B cell (primary cell): ENCODE measurements around the gene ZDHHC1. TPM values are rescaled to one million over a fixed set of nuclear protein-coding genes. Genes with fewer than 3 reads are reported as not detected.
A peak's percentile ranks its signal among the peaks of the same experiment; 100 is the strongest.

ENCODE experiments used
- ATAC-seq: fragments of 200-7000 bp; cut with Tn5 transposase; one replicate; pipeline ENCODE4 v1.10.0; 2021; ENCODE audit warnings: low read depth, mild to moderate bottlenecking, moderate number of reproducible peaks, moderate library complexity
- CTCF ChIA-PET: fragments of 350-600 bp; sonication (Branson Sonifier 250); formaldehyde crosslinking; loops from one replicate; lab custom pipeline; 2021; ENCODE audit warnings: antibody characterized with exemption, inconsistent platforms; lab: Charles Lee
- POLR2A ChIA-PET: fragments of 350-600 bp; sonication (Branson Sonifier 250); formaldehyde crosslinking; loops from one replicate; lab custom pipeline; 2021; ENCODE audit warnings: antibody characterized with exemption; lab: Charles Lee
- DNase-seq: peaks from one replicate; pipeline ENCODE4 v3.0.0; 2013
- H2AFZ ChIP-seq: 2 replicates; pipeline ENCODE4 v1.6.1; 2012; ENCODE audit warnings: mild to moderate bottlenecking, low read depth, low read length; ENCODE audit not compliant: insufficient read depth, poor library complexity, severe bottlenecking
- H3K27ac ChIP-seq, 2 donors: 1 replicate in 1 of 2; 2 replicates in 1 of 2; pipeline ENCODE4 v1.5.1; 2012 to 2013; ENCODE audit warnings: low read length in 2 of 2, mild to moderate bottlenecking in 2 of 2, moderate library complexity in 1 of 2
- H3K27me3 ChIP-seq, 4 experiments: fragments of 200-600 bp in 1 of 4; sonication (generic) in 1 of 4; replicated peaks in 1 of 4; 1 replicate in 2 of 4; 2 replicates in 2 of 4; pipeline versions ENCODE4 v1.6.1 to v1.7.0; 2013 to 2016; ENCODE audit warnings: low read length in 3 of 4, mild to moderate bottlenecking in 2 of 4, mixed read lengths in 1 of 4, moderate library complexity in 1 of 4; ENCODE audit not compliant: insufficient read depth in 4 of 4, control insufficient read depth in 3 of 4; ENCODE audit errors: control extremely low read depth in 1 of 4
- H3K36me3 ChIP-seq, 2 experiments: replicated peaks in 1 of 2; 1 replicate in 1 of 2; 2 replicates in 1 of 2; pipeline versions ENCODE4 v1.6.1 to v1.7.1; 2013; ENCODE audit warnings: low read length in 1 of 2; ENCODE audit not compliant: insufficient read depth in 2 of 2, control insufficient read depth in 1 of 2; ENCODE audit errors: control extremely low read depth in 1 of 2, extremely low read depth in 1 of 2
- H3K4me1 ChIP-seq, 2 donors: fragments of 200-600 bp in 1 of 2; sonication (generic) in 1 of 2; 1 replicate in 1 of 2; 2 replicates in 1 of 2; pipeline versions ENCODE4 v1.5.1 to v1.6.1; 2013 to 2017; ENCODE audit warnings: low read length in 2 of 2; ENCODE audit not compliant: control insufficient read depth in 2 of 2, insufficient read depth in 2 of 2
- H3K4me2 ChIP-seq: replicated peaks from 2 replicates; pipeline ENCODE3; 2012; ENCODE audit warnings: mild to moderate bottlenecking, low read depth, low read length; ENCODE audit not compliant: poor library complexity, severe bottlenecking
- H3K4me3 ChIP-seq, 5 experiments: fragments of 200-600 bp in 1 of 5; sonication (generic) in 1 of 5; 1 replicate in 3 of 5; 2 replicates in 2 of 5; pipeline versions ENCODE4 v1.5.1 to v1.7.0; 2011 to 2016; ENCODE audit warnings: low read length in 4 of 5, mild to moderate bottlenecking in 4 of 5, low read depth in 2 of 5, control low read depth in 1 of 5, moderate library complexity in 1 of 5; ENCODE audit not compliant: insufficient read depth in 1 of 5; ENCODE audit errors: control extremely low read depth in 1 of 5, extremely low read depth in 1 of 5
- H3K79me2 ChIP-seq: fragments of 200-600 bp; sonication (generic); one replicate; pipeline ENCODE4 v1.6.0; 2016; ENCODE audit warnings: low read length; ENCODE audit not compliant: control insufficient read depth, insufficient read depth
- H3K9ac ChIP-seq: fragments of 200-600 bp; sonication (generic); 2 replicates; pipeline ENCODE4 v1.6.1; 2017; ENCODE audit warnings: mild to moderate bottlenecking, low read length, moderate library complexity
- H3K9me3 ChIP-seq, 3 donors: one replicate each; pipeline versions ENCODE4 v1.6.1 to v1.7.1; 2013; ENCODE audit warnings: low read length in 2 of 3; ENCODE audit not compliant: control insufficient read depth in 2 of 3, insufficient read depth in 1 of 3; ENCODE audit errors: control extremely low read depth in 1 of 3
- H4K20me1 ChIP-seq: 2 replicates; pipeline ENCODE4 v1.6.0; 2012; ENCODE audit warnings: mild to moderate bottlenecking, low read length; ENCODE audit not compliant: insufficient read depth, control insufficient read depth, poor library complexity, severe bottlenecking
- H3K27ac Mint-ChIP-seq: one replicate; pipeline ENCODE4 v1.8.0; 2021; ENCODE audit warnings: mixed read lengths
- H3K27me3 Mint-ChIP-seq: one replicate; pipeline ENCODE4 v1.8.0; 2021; ENCODE audit warnings: mixed read lengths
- H3K4me1 Mint-ChIP-seq: one replicate; pipeline ENCODE4 v1.8.0; 2021; ENCODE audit warnings: mixed read lengths
- H3K4me3 Mint-ChIP-seq: one replicate; pipeline ENCODE4 v1.8.0; 2021; ENCODE audit warnings: mixed read lengths
- H3K9me3 Mint-ChIP-seq: one replicate; pipeline ENCODE4 v1.8.0; 2022; ENCODE audit warnings: mixed read lengths; ENCODE audit not compliant: insufficient read depth
- EZH2 ChIP-seq: IDR thresholded peaks from 2 replicates; pipeline ENCODE4 v1.6.1; 2012; ENCODE audit warnings: borderline replicate concordance, low read depth, mild to moderate bottlenecking, moderate library complexity, low read length; ENCODE audit not compliant: insufficient read depth, poor library complexity, severe bottlenecking
- WGBS: methylation state at CpG from one replicate; pipeline ENCODE4 v1.1.5; 2013; ENCODE audit warnings: missing lambda C conversion rate; ENCODE audit not compliant: insufficient coverage; 5-methylcytosine and 5-hydroxymethylcytosine counted together
- intact Hi-C: fragments of 100-400 bp; cut with micrococcal nuclease; formaldehyde crosslinking; loops from one replicate; pipeline ENCODE4 v1.10.0; 2022
- polyA plus RNA-seq: library from polyadenylated mRNA; depleted of rRNA; stranded (reverse); fragments of >200 nt; gene quantifications from 2 replicates; pipeline ENCODE4 v1.2.3, GENCODE V29; 2012
- total RNA-seq, 2 donors: library from RNA; stranded (reverse); fragments of 120-200 nt in 1 of 2; gene quantifications; 1 replicate in 1 of 2; 2 replicates in 1 of 2; pipeline versions ENCODE4 v1.2.3 to v1.2.4, GENCODE V29; 2013 to 2022
- TF ChIP-seq, protein P1 (sequence below): fragments of 200-600 bp; IDR thresholded peaks from one replicate; pipeline ENCODE4 v1.8.0; 2022; ENCODE audit warnings: antibody characterized with exemption, mild to moderate bottlenecking

ZDHHC1 gene
- total and polyA plus RNA-seq, 2 donors (not counting 1 experiment from before 2014, with no cell fraction given) = 0.58 to 2.8 TPM

DNA sequence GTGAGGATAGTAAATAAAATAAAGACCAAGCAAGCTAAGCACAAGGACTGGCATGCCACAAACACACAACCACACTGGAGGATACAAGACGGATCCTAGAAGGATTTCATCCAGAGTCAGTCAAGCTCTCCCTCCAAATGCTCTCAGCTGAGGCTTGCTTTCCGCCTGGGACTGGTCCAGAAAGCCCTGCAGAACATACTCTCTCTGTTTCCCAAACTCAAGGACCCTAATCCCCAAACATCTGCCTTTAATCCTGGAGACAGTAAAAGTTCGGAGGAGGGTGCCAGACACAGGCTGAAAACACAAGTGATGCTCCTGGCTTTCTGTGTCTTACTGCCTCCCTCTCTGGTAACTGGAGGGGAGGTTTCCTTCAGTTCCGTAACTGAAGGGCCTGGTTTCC lies 9.3 kb upstream of the ZDHHC1 start:
- Mint-ChIP-seq H3K4me3 (no peak overlapping the region), H3K9me3 (no peaks in the 10 kb centered on the region), H3K4me1 (peaks cover 4% of the 10 kb centered on the region), H3K27me3 (peaks cover 50% of the 10 kb centered on the region), H3K27ac (no peak overlapping the region)
- intact Hi-C loops = no loop called here
- ChIA-PET POLR2A (no interaction called here), CTCF (interaction anchor here (0.9 to 4.1 kb wide), 6 partner anchors 8 to 46 kb away, joined by 3 to 81 read pairs (median 4); no protein-coding TSS in a partner anchor)
- no peaks in the 10 kb centered on the region for H4K20me1 ChIP-seq
- DNase-seq (no peak), ATAC-seq (no peak)
- H3K36me3 ChIP-seq = no peaks in the 10 kb centered on the region
- no peaks in the 10 kb centered on the region for H3K79me2 ChIP-seq
- no peak overlapping the region for H3K4me3 ChIP-seq
- no peak overlapping the region for H3K27ac ChIP-seq
- H3K9me3 ChIP-seq = no peaks in the 10 kb centered on the region
- no peak overlapping the region for H3K4me2 ChIP-seq
- no peak overlapping the region for H3K9ac ChIP-seq
- 95% methylated on average over 4 of the region's 4 CpGs for WGBS
- TF ChIP-seq, protein P1, sequence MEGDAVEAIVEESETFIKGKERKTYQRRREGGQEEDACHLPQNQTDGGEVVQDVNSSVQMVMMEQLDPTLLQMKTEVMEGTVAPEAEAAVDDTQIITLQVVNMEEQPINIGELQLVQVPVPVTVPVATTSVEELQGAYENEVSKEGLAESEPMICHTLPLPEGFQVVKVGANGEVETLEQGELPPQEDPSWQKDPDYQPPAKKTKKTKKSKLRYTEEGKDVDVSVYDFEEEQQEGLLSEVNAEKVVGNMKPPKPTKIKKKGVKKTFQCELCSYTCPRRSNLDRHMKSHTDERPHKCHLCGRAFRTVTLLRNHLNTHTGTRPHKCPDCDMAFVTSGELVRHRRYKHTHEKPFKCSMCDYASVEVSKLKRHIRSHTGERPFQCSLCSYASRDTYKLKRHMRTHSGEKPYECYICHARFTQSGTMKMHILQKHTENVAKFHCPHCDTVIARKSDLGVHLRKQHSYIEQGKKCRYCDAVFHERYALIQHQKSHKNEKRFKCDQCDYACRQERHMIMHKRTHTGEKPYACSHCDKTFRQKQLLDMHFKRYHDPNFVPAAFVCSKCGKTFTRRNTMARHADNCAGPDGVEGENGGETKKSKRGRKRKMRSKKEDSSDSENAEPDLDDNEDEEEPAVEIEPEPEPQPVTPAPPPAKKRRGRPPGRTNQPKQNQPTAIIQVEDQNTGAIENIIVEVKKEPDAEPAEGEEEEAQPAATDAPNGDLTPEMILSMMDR = no peak
- TF ChIP-seq EZH2 = no peak
- peaks cover 0 to 40% (median 14%) of the 10 kb centered on the region in 4 experiments for H3K27me3 ChIP-seq
- no peak overlapping the region for H2AFZ ChIP-seq
- H3K4me1 ChIP-seq = peaks cover 9 to 11% of the 10 kb centered on the region in 2 donors

DNA sequence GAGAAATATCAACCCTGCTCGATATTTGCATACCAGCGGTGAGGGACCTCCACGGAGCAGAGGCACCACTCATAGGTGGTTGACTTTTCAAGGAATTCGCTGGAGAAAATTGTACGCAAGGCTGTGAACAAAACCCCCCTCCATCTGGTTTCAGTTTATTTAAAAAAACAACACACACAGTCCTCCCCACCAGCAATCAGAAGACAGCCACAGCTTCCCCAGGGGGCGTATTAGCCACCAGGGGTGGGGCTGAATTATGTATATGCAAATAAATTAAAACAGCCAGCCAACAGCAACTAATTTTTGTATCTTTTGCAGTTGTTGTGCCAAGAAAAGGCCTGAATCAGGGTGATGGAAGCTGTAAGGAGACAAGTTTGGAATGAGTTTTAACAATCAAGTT lies 8.8 kb upstream of the ZDHHC1 start:
- peaks cover 46% of the 10 kb centered on the region for H3K27me3 Mint-ChIP-seq

More for the DNA sequence above, 8.8 kb upstream of the ZDHHC1 start:
- ATAC-seq (no peak), DNase-seq (peak; percentile 29)
- no peak overlapping the region for H3K4me3 Mint-ChIP-seq
- H3K27ac Mint-ChIP-seq = no peak overlapping the region
- Histone ChIP-seq H3K4me1 (peaks cover 4 to 7% of the 10 kb centered on the region in 2 donors), H3K79me2 (no peaks in the 10 kb centered on the region), H3K9me3 (no peaks in the 10 kb centered on the region), H3K4me2 (no peak overlapping the region), H3K27ac (no peak overlapping the region), H3K27me3 (peaks cover 0 to 35% (median 10%) of the 10 kb centered on the region in 4 experiments), H4K20me1 (no peaks in the 10 kb centered on the region), H3K4me3 (no peak overlapping the region), H2AFZ (no peak overlapping the region), H3K36me3 (no peaks in the 10 kb centered on the region), H3K9ac (no peak overlapping the region)
- H3K9me3 Mint-ChIP-seq = no peaks in the 10 kb centered on the region
- H3K4me1 Mint-ChIP-seq = no peaks in the 10 kb centered on the region
- POLR2A ChIA-PET = no interaction called here
- TF ChIP-seq, protein P1 = no peak
- TF ChIP-seq EZH2 = no peak
- CTCF ChIA-PET = interaction anchor here (0.9 to 2.1 kb wide), 5 partner anchors 9 to 46 kb away, joined by 3 to 7 read pairs (median 5); no protein-coding TSS in a partner anchor
- no CpG with 5 or more reads among the region's 6 CpGs for WGBS
- intact Hi-C loops = no loop called here
